Measurements from ENCODE around the gene NTRK2.

- no peak for TF ChIP-seq CTBP1 (IDR thresholded peaks at IDR 0.05; ENCODE audit: borderline replicate concordance)
- TF ChIP-seq SP1 (IDR thresholded peaks at IDR 0.05), result no peak
- no peak for TF ChIP-seq HDGF (IDR thresholded peaks at IDR 0.05; ENCODE audit: borderline replicate concordance)
- TF ChIP-seq FOXM1 (IDR thresholded peaks at IDR 0.05; ENCODE audit: borderline replicate concordance), result no peak
- TF ChIP-seq PKNOX1 (IDR thresholded peaks at IDR 0.05), result no peak
- no peak for TF ChIP-seq SUZ12 (IDR thresholded peaks at IDR 0.05)
- no peak for TF ChIP-seq L3MBTL2 (conservative IDR thresholded peaks at IDR 0.05)
- no peak for TF ChIP-seq TARDBP (IDR thresholded peaks at IDR 0.05)
- no peak for TF ChIP-seq FOXK2 (IDR thresholded peaks at IDR 0.05)
These were observed 367.0 kb downstream of the NTRK2 start for GRCh38 chr9:85036496-85036895.

Measured in HEK293T (cell line).